Mucosa of rectum (tissue), 2 donors: ENCODE measurements around the gene PPP1R18.

Experiments used
- H3K27ac ChIP-seq, 2 donors: one replicate each; pipeline ENCODE4 v1.7.0; 2013; ENCODE audit warnings: inconsistent platforms in 2 of 2, low read depth in 2 of 2, low read length in 2 of 2
- H3K27me3 ChIP-seq, 2 donors: one replicate each; pipeline ENCODE4 v1.7.0; 2013; ENCODE audit warnings: low read length in 2 of 2; ENCODE audit not compliant: control insufficient read depth in 2 of 2, insufficient read depth in 2 of 2
- H3K36me3 ChIP-seq, 2 donors: one replicate each; pipeline ENCODE4 v1.7.0; 2013; ENCODE audit warnings: low read length in 2 of 2; ENCODE audit not compliant: control insufficient read depth in 2 of 2, insufficient read depth in 2 of 2
- H3K4me1 ChIP-seq, 2 donors: one replicate each; pipeline ENCODE4 v1.7.0; 2013; ENCODE audit warnings: low read length in 2 of 2, mild to moderate bottlenecking in 1 of 2; ENCODE audit not compliant: control insufficient read depth in 2 of 2, insufficient read depth in 2 of 2
- H3K4me3 ChIP-seq, 2 donors: one replicate each; pipeline ENCODE4 v1.7.0; 2013; ENCODE audit warnings: low read length in 2 of 2
- H3K9ac ChIP-seq, 2 donors: one replicate each; pipeline ENCODE4 v1.7.0; 2013; ENCODE audit warnings: low read length in 2 of 2, low read depth in 1 of 2, mild to moderate bottlenecking in 1 of 2
- H3K9me3 ChIP-seq, 2 donors: one replicate each; pipeline ENCODE4 v1.7.0; 2013; ENCODE audit warnings: low read length in 2 of 2; ENCODE audit not compliant: control insufficient read depth in 2 of 2
- donor health status: healthy.
- donor health status: Normal muscosa, but diverticular disease.

The PPP1R18 gene

GRCh38 chr6:30688569-30688968, 2.1 kb upstream of the PPP1R18 start:
- H3K4me3 ChIP-seq = peak overlapping the region in 1 of 2 donors; percentile 72
- H3K4me1 ChIP-seq = peaks cover 36 to 38% of the 10 kb centered on the region in 2 donors
- H3K36me3 ChIP-seq = no peaks in the 10 kb centered on the region
- H3K9me3 ChIP-seq = no peaks in the 10 kb centered on the region
- H3K9ac ChIP-seq = no peak overlapping the region
- H3K27me3 ChIP-seq = peaks cover 0 to 3% of the 10 kb centered on the region in 2 donors
- H3K27ac ChIP-seq = peak overlapping the region; percentile 88 to 97

DNA sequence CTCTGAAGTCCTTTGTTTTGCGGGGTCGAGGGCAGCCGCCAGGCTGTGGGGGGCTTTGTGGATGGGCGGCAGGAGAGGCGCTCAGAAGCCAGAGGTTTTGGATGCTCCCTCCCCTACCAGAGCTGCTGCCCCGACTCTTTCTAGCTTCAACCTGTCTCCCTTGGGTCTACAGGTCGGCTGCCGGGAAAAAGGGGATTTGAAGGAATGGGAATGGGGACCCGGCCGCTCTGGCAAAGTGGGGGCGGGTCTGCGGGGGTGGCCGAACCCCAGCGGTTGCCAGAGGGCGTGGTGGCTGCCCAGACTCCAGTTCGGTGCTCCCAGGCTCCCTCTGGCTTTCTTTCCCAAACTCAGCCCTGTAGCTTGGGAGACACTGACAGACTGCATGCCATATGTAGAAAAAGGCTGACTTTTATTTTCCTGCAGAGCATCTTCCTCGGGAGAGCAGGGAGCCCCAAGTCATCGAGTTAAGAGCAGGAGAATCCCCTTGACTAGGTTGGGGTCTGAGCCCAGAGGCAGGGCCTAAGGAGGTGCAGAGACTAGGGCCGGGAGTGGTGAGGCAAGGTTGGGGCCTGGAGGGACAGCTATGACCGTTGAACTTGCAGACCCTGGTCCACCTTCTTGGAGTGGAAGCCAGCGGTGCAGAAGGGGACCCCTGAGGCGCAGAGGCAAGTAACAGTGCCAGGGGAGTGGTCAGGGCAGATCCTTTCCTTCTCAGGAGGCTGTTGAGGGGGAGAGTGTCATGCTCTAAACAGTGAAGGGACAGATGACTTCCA, 1.4 kb upstream of the PPP1R18 start:
- peaks cover 36 to 46% of the 10 kb centered on the region in 2 donors for H3K4me1 ChIP-seq
- peak overlapping the region; percentile 68 to 72 for H3K4me3 ChIP-seq
- no peaks in the 10 kb centered on the region for H3K9me3 ChIP-seq
- H3K27ac ChIP-seq = peak overlapping the region; percentile 88 to 97
- H3K9ac ChIP-seq = peak overlapping the region; percentile 68 to 78
- H3K36me3 ChIP-seq = no peaks in the 10 kb centered on the region
- H3K27me3 ChIP-seq = peaks cover 0 to 3% of the 10 kb centered on the region in 2 donors

- Histone ChIP-seq H3K27ac (peak overlapping the region; percentile 88 to 97), H3K9me3 (no peaks in the 10 kb centered on the region), H3K36me3 (no peaks in the 10 kb centered on the region), H3K4me3 (peak overlapping the region; percentile 68 to 72), H3K27me3 (peaks cover 0 to 3% of the 10 kb centered on the region in 2 donors), H3K9ac (peak overlapping the region; percentile 72 to 78), H3K4me1 (peaks cover 37 to 51% of the 10 kb centered on the region in 2 donors)
Measured at GRCh38 chr6:30686908-30687658, 638 bp upstream of the PPP1R18 start.

DNA sequence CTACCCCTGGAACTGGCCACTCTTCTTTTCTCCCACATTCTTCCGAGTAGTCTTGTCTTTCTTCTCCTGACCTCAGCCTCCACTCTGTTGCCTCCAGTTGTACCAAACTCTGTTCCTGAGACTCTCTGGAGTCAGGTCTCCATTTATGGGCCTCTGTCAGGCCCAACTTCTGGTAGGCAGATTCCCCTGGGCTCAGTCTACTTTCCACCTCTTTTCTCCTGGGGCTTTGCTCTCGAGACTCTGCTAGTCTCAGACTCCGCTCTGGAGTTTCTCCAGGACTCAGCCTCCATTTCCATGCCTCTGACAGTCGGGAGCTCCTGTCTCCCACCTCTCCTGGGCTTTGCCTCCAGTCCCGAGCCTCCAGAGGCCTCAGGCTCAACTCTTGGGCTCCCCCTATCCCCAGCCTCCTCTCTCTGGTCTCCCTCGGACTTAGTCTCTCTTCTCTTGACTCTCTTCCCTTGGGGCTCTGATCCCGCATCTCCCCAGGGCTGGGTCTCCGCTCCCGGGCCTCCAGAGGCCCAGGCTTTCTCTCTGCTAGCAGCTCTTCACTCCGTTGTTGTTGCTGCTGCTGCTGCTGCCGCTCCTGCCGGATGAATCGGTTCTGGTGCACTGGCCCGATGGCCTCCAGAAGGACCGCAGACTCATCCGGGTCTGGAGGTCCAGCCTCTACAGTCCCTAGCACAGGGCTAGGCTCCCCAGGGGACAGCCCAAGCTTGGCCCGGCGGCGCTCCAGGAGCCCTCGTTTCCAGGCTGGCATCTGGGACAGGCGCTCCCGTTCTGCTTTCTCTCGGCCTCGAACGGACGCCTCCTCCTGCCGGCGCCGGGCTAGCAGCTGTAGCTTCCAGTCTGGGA, 1.1 kb downstream of the PPP1R18 start:
- peak overlapping the region; percentile 88 to 97 for H3K27ac ChIP-seq
- H3K4me3 ChIP-seq = peak overlapping the region; percentile 68 to 90
- H3K9ac ChIP-seq = peak overlapping the region; percentile 78 to 87
- H3K27me3 ChIP-seq = peaks cover 0 to 3% of the 10 kb centered on the region in 2 donors
- H3K4me1 ChIP-seq = peaks cover 39 to 51% of the 10 kb centered on the region in 2 donors
- no peaks in the 10 kb centered on the region for H3K9me3 ChIP-seq
- H3K36me3 ChIP-seq = peaks cover 0 to under 1% of the 10 kb centered on the region in 2 donors

DNA sequence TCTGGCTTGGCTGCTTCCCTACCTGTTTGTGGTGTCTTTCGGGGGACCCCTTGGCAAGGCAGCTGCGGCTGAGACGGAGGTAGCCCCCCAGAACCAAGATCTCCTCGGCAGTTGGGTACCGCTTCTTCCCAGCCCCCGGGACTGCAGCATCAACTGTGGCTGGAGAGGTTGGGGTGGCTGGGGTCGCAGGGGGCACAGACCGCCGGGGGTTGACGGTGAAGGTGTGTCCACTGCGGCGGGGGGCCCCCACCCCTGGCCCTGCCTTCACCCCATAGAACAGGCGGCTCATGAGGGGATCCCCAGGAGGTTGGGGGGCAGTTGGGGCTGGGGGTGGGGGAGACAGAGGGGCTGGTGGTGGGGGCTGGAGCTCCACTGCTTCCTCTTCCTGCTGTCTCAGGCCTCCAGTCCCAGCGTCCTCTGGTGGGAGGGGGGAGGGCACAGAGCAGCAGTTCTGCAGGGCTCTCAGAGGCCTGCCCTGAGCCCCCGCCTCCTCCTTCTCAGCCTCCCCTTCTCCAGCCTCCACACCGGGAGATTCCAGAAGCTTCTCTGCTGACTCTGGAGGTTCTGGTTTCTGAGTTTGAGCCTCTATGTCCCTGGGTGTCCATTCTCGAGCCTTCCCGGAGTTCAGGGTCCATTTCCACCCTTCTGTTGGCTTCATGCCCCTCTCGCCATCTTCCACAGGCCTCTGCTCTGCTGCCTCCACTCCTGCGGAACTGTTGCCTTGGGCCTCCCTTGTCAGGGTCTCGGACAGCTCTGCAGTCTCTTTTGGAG, 1.9 kb downstream of the PPP1R18 start:
- Histone ChIP-seq H3K27me3 (peaks cover 0 to 3% of the 10 kb centered on the region in 2 donors), H3K4me3 (peak overlapping the region; percentile 68 to 90), H3K4me1 (peaks cover 43 to 50% of the 10 kb centered on the region in 2 donors), H3K9ac (peak overlapping the region; percentile 78 to 87), H3K27ac (peak overlapping the region; percentile 88 to 97), H3K36me3 (peaks cover 0 to 3% of the 10 kb centered on the region in 2 donors), H3K9me3 (no peaks in the 10 kb centered on the region)

DNA sequence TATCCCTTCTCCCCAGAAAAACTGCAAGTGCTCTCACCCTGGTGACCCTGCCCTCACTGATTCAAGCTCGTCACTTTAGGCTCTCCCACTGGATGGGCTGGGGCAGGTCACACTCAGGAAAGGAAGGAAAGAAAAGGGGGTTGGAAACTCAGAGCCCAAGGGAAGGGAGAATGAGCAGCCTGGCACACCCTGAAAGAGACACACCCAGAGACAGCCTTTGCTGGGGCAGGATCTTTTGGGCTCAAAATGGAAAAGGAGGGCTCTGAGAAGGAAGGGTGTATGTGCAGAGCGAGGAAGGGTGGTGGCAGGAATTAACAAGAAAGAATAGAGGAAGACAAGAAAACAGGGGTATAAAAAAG, 2.5 kb downstream of the PPP1R18 start:
- Histone ChIP-seq H3K4me1 (peaks cover 42 to 47% of the 10 kb centered on the region in 2 donors), H3K4me3 (peak overlapping the region; percentile 65 to 84), H3K27me3 (peaks cover 0 to 3% of the 10 kb centered on the region in 2 donors), H3K9me3 (no peaks in the 10 kb centered on the region), H3K9ac (peak overlapping the region; percentile 53 to 73), H3K36me3 (peaks cover 0 to 3% of the 10 kb centered on the region in 2 donors), H3K27ac (peak overlapping the region; percentile 80 to 97)

GRCh38 chr6:30683183-30683979, 3.1 kb downstream of the PPP1R18 start:
- Histone ChIP-seq H3K27me3 (peaks cover 0 to 3% of the 10 kb centered on the region in 2 donors), H3K36me3 (peaks cover 0 to 6% of the 10 kb centered on the region in 2 donors), H3K4me3 (peak overlapping the region; percentile 65 to 84), H3K9me3 (no peaks in the 10 kb centered on the region), H3K27ac (peak overlapping the region; percentile 80 to 97), H3K9ac (peak overlapping the region; percentile 55 to 73), H3K4me1 (peaks cover 41 to 43% of the 10 kb centered on the region in 2 donors)

DNA sequence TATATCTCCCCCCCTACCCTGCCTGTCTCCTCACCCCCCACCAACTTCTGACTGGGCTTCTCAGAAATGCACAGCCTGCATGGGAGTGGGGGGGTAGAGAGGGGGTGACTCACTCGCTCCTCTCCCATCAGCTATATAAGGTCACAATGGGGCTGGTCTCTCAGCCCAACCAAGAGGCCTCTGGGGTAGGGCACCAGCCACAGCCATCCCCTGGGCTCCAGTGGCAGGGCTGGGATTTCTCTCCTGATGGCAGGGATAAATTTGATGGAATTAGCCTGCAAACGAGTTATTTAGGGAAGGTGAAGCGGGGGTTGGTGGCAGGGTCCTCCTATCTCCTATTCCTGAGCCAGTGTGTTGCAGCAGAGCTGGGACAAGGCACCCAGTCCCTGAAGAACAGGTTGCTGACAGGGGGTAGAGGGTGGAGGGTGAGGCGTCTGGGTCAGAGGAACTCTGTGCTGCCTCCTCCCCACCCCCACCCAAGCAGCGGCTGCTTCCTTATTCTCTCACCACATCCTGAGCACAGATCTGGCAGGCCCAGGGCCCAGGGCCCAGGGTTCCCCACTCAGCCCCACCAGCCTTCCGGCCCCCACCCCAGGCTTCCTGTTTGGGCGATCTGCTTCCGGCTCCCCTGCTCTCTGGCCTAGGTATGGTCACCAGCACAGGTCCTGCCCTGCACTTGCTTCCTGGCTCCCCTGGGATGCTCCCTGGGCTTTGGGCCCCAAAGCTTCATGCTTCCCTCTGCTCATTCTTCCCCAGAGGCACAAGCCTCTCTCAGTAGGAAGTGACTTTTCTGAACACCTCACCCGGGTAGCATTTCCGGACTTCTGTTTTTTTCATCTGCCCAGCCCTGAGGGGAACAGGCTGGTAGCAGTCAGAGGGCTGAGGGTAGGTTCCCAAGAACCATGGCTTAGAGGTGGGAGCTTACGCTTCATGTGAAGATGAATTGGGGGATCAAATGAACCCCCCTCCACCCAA, 4.0 kb downstream of the PPP1R18 start:
- H3K4me1 ChIP-seq = peaks cover 33 to 34% of the 10 kb centered on the region in 2 donors
- H3K36me3 ChIP-seq = peaks cover 0 to 7% of the 10 kb centered on the region in 2 donors
- H3K4me3 ChIP-seq = peak overlapping the region; percentile 65 to 84
- H3K27me3 ChIP-seq = peaks cover 0 to 3% of the 10 kb centered on the region in 2 donors
- peak overlapping the region; percentile 55 to 73 for H3K9ac ChIP-seq
- peak overlapping the region; percentile 80 to 97 for H3K27ac ChIP-seq
- no peaks in the 10 kb centered on the region for H3K9me3 ChIP-seq
